ENCODE results near the gene HSD11B1L. TPM values are rescaled to one million over a fixed set of nuclear protein-coding genes. Genes with fewer than 3 reads are reported as not detected.

Gene HSD11B1L
- total and polyA plus RNA-seq, 5 donors from 2014 or later: 1.8 to 3.0 (median 2.4) TPM

DNA sequence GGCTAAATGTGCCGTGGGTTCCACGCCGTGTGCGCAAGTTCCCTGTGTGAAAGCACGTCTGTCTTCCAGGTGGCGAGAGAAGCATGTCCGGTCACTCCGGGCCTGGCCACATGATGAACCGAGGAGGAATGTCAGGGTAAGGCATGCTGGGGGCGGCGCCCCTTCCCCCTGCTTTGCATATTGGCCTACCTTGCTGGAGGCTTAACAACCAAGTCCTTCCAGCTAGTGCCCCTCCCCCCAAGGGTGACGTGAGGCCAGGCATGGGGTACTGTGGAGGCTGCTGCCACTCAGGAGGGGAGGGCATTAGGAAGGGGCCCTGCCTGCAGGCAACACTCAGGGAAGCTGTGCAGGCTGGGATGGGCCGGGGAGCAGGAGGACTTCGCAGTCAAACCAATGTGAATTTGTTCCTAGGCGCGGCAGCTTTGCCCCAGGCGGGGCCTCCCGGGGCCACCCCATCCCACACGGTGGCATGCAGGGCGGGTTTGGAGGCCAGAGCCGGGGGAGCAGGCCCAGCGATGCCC lies 13.0 kb upstream of the HSD11B1L start:
- no peaks in the 10 kb centered on the region for H3K27me3 ChIP-seq (ENCODE audit: control insufficient read depth, insufficient read depth, low read length)
- ATAC-seq (ENCODE audit: low read depth in 2 of 2) (peak in 1 of 2 donors; percentile 3), DNase-seq (no peak)
- H3K4me3 ChIP-seq (ENCODE audit: low read depth, low read length): no peak overlapping the region
- peaks cover 37% of the 10 kb centered on the region for H3K36me3 Mint-ChIP-seq
- H3K4me3 Mint-ChIP-seq: no peak overlapping the region
- no peaks in the 10 kb centered on the region for H3K27me3 Mint-ChIP-seq
- H3K27ac Mint-ChIP-seq: no peak overlapping the region
- no peaks in the 10 kb centered on the region for H3K4me1 ChIP-seq (ENCODE audit: control insufficient read depth, insufficient read depth, low read length, poor library complexity, severe bottlenecking)
- H3K9me3 ChIP-seq (ENCODE audit: control insufficient read depth in 2 of 2, low read length in 2 of 2): no peaks in the 10 kb centered on the region
- H3K9me3 Mint-ChIP-seq: no peaks in the 10 kb centered on the region
- H3K4me1 Mint-ChIP-seq: no peaks in the 10 kb centered on the region
- peaks cover 72% of the 10 kb centered on the region for H3K36me3 ChIP-seq (ENCODE audit: control insufficient read depth, insufficient read depth, low read length)
- H3K27ac ChIP-seq (ENCODE audit: insufficient read depth, low read length, poor library complexity, severe bottlenecking): no peak overlapping the region

GRCh38 chr19:5669212-5669611 lies 11.6 kb upstream of the HSD11B1L start:
- DNase-seq: no peak
- H3K27me3 Mint-ChIP-seq: no peaks in the 10 kb centered on the region
- H3K27ac Mint-ChIP-seq: no peak overlapping the region
- H3K4me3 Mint-ChIP-seq: no peak overlapping the region
- H3K4me1 Mint-ChIP-seq: no peaks in the 10 kb centered on the region
- peaks cover 30% of the 10 kb centered on the region for H3K36me3 Mint-ChIP-seq
- H3K27ac ChIP-seq (ENCODE audit: insufficient read depth, low read length, poor library complexity, severe bottlenecking): no peak overlapping the region
- no peak for ATAC-seq (ENCODE audit: low read depth in 2 of 2)
- H3K4me3 ChIP-seq (ENCODE audit: low read depth, low read length): no peak overlapping the region
- H3K36me3 ChIP-seq (ENCODE audit: control insufficient read depth, insufficient read depth, low read length): peaks cover 58% of the 10 kb centered on the region
- no peaks in the 10 kb centered on the region for H3K27me3 ChIP-seq (ENCODE audit: control insufficient read depth, insufficient read depth, low read length)
- no peaks in the 10 kb centered on the region for H3K4me1 ChIP-seq (ENCODE audit: control insufficient read depth, insufficient read depth, low read length, poor library complexity, severe bottlenecking)
- peaks cover 0 to 1% (median 0%) of the 10 kb centered on the region in 7 donors for H3K9me3 Mint-ChIP-seq
- no peaks in the 10 kb centered on the region for H3K9me3 ChIP-seq (ENCODE audit: control insufficient read depth in 2 of 2, low read length in 2 of 2)

GRCh38 chr19:5671600-5671999 lies 9.2 kb upstream of the HSD11B1L start:
- Histone ChIP-seq H3K27me3 (ENCODE audit: control insufficient read depth, insufficient read depth, low read length) (no peaks in the 10 kb centered on the region), H3K4me3 (ENCODE audit: low read depth, low read length) (no peak overlapping the region), H3K4me1 (ENCODE audit: control insufficient read depth, insufficient read depth, low read length, poor library complexity, severe bottlenecking) (no peaks in the 10 kb centered on the region), H3K9me3 (ENCODE audit: control insufficient read depth in 2 of 2, low read length in 2 of 2) (no peaks in the 10 kb centered on the region), H3K27ac (ENCODE audit: insufficient read depth, low read length, poor library complexity, severe bottlenecking) (no peak overlapping the region), H3K36me3 (ENCODE audit: control insufficient read depth, insufficient read depth, low read length) (peaks cover 34% of the 10 kb centered on the region)
- Mint-ChIP-seq H3K4me1 (no peaks in the 10 kb centered on the region), H3K27ac (no peak overlapping the region), H3K27me3 (no peaks in the 10 kb centered on the region), H3K9me3 (peaks cover 0 to 1% (median 0%) of the 10 kb centered on the region in 7 donors), H3K4me3 (peak overlapping the region in 1 of 4 donors; percentile 32), H3K36me3 (peaks cover 18% of the 10 kb centered on the region)
- no peak for DNase-seq
- no peak for ATAC-seq (ENCODE audit: low read depth in 2 of 2)

- Histone ChIP-seq H3K4me3 (ENCODE audit: low read depth, low read length) (no peak overlapping the region), H3K27ac (ENCODE audit: insufficient read depth, low read length, poor library complexity, severe bottlenecking) (no peak overlapping the region), H3K9me3 (ENCODE audit: control insufficient read depth in 2 of 2, low read length in 2 of 2) (no peaks in the 10 kb centered on the region), H3K4me1 (ENCODE audit: control insufficient read depth, insufficient read depth, low read length, poor library complexity, severe bottlenecking) (no peaks in the 10 kb centered on the region), H3K27me3 (ENCODE audit: control insufficient read depth, insufficient read depth, low read length) (no peaks in the 10 kb centered on the region), H3K36me3 (ENCODE audit: control insufficient read depth, insufficient read depth, low read length) (peaks cover 22% of the 10 kb centered on the region)
- Mint-ChIP-seq H3K36me3 (peaks cover 11% of the 10 kb centered on the region), H3K4me3 (no peak overlapping the region), H3K9me3 (peaks cover 0 to 1% (median 0%) of the 10 kb centered on the region in 7 donors), H3K27ac (peak overlapping the region in 2 of 3 donors; percentile 42 to 56), H3K27me3 (no peaks in the 10 kb centered on the region), H3K4me1 (no peaks in the 10 kb centered on the region)
- DNase-seq (no peak), ATAC-seq (ENCODE audit: low read depth in 2 of 2) (no peak)
These were observed 7.9 kb upstream of the HSD11B1L start for GRCh38 chr19:5672708-5673459.

DNA sequence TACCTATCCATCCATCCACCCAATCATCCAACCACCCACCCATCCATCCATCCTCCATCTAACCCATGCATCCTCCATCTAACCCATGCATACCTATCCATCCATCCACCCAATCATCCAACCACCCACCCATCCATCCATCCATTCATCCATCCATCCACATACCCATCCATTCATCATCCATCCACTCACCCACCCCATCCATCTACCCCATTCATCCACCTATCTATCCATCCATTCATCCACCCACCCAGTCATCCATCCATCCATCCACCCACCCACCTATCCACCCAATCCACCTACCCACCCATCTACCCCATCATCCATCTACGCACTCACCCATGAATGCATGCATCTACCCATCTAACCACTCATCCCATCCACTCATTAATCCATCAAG lies 7.1 kb upstream of the HSD11B1L start:
- DNase-seq (no peak), ATAC-seq (ENCODE audit: low read depth in 2 of 2) (no peak)
- Mint-ChIP-seq H3K27me3 (no peaks in the 10 kb centered on the region), H3K36me3 (peaks cover 10% of the 10 kb centered on the region), H3K27ac (no peak overlapping the region), H3K4me3 (no peak overlapping the region), H3K9me3 (peaks cover 0 to 1% (median 0%) of the 10 kb centered on the region in 7 donors), H3K4me1 (no peaks in the 10 kb centered on the region)
- Histone ChIP-seq H3K27me3 (ENCODE audit: control insufficient read depth, insufficient read depth, low read length) (no peaks in the 10 kb centered on the region), H3K4me1 (ENCODE audit: control insufficient read depth, insufficient read depth, low read length, poor library complexity, severe bottlenecking) (no peaks in the 10 kb centered on the region), H3K36me3 (ENCODE audit: control insufficient read depth, insufficient read depth, low read length) (peaks cover 17% of the 10 kb centered on the region), H3K27ac (ENCODE audit: insufficient read depth, low read length, poor library complexity, severe bottlenecking) (no peak overlapping the region), H3K9me3 (ENCODE audit: control insufficient read depth in 2 of 2, low read length in 2 of 2) (no peaks in the 10 kb centered on the region), H3K4me3 (ENCODE audit: low read depth, low read length) (no peak overlapping the region)

DNA sequence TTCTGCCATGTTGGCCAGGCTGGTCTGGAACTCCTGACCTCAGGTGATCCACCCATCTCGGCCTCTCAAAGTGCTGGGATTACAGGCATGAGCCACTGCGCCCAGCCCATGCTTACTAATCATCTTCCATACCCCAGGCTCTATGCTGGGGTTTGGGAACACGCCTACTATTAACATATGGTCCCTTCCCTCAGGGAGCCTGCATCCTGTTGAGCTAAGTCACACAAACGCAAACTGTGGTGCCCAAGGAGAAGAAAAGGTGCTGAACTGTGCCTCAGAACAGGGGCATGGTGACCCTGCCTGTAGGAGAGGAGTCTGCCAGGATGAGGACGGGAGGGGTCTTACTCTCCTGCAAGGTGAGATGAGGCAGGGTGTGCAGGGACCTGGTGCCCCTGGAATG lies 6.1 kb upstream of the HSD11B1L start:
- Mint-ChIP-seq H3K36me3 (peaks cover 1% of the 10 kb centered on the region), H3K27me3 (no peaks in the 10 kb centered on the region), H3K9me3 (peaks cover 0 to 1% (median 0%) of the 10 kb centered on the region in 7 donors), H3K4me3 (peak overlapping the region in 1 of 4 donors; percentile 36), H3K4me1 (peaks cover 0 to 9% (median 6%) of the 10 kb centered on the region in 4 donors), H3K27ac (no peak overlapping the region)
- H3K9me3 ChIP-seq (ENCODE audit: control insufficient read depth in 2 of 2, low read length in 2 of 2): no peaks in the 10 kb centered on the region
- no peak overlapping the region for H3K4me3 ChIP-seq (ENCODE audit: low read depth, low read length)
- no peak overlapping the region for H3K27ac ChIP-seq (ENCODE audit: insufficient read depth, low read length, poor library complexity, severe bottlenecking)
- H3K36me3 ChIP-seq (ENCODE audit: control insufficient read depth, insufficient read depth, low read length): peaks cover 7% of the 10 kb centered on the region
- no peak for DNase-seq
- H3K4me1 ChIP-seq (ENCODE audit: control insufficient read depth, insufficient read depth, low read length, poor library complexity, severe bottlenecking): peaks cover 6% of the 10 kb centered on the region
- H3K27me3 ChIP-seq (ENCODE audit: control insufficient read depth, insufficient read depth, low read length): no peaks in the 10 kb centered on the region
- ATAC-seq (ENCODE audit: low read depth in 2 of 2): no peak

GRCh38 chr19:5676105-5676771 lies 4.6 kb upstream of the HSD11B1L start:
- Mint-ChIP-seq H3K9me3 (peaks cover 0 to 3% (median 0%) of the 10 kb centered on the region in 7 donors), H3K27me3 (peaks cover 5% of the 10 kb centered on the region), H3K27ac (no peak overlapping the region), H3K36me3 (no peaks in the 10 kb centered on the region), H3K4me1 (peaks cover 0 to 17% (median 11%) of the 10 kb centered on the region in 4 donors), H3K4me3 (no peak overlapping the region)
- Histone ChIP-seq H3K36me3 (ENCODE audit: control insufficient read depth, insufficient read depth, low read length) (peaks cover 6% of the 10 kb centered on the region), H3K27ac (ENCODE audit: insufficient read depth, low read length, poor library complexity, severe bottlenecking) (no peak overlapping the region), H3K4me1 (ENCODE audit: control insufficient read depth, insufficient read depth, low read length, poor library complexity, severe bottlenecking) (peaks cover 17% of the 10 kb centered on the region), H3K4me3 (ENCODE audit: low read depth, low read length) (no peak overlapping the region), H3K9me3 (ENCODE audit: control insufficient read depth in 2 of 2, low read length in 2 of 2) (no peaks in the 10 kb centered on the region), H3K27me3 (ENCODE audit: control insufficient read depth, insufficient read depth, low read length) (no peaks in the 10 kb centered on the region)
- ATAC-seq (ENCODE audit: low read depth in 2 of 2): no peak
- DNase-seq: no peak

Data from CD4-positive, CD25-positive, alpha-beta regulatory T cell (primary cell).